Central memory CD4-positive, alpha-beta T cell (primary cell): Measurements from ENCODE around the gene NPAS3.

Source experiments
- DNase-seq: peaks from one replicate; pipeline ENCODE4 v3.0.0; 2022

Gene NPAS3

GRCh38 chr14:33810308-33810707 is 871.6 kb downstream of the NPAS3 start:
- no peak for DNase-seq

GRCh38 chr14:33811721-33812120 is 873.0 kb downstream of the NPAS3 start:
- DNase-seq, result no peak

GRCh38 chr14:33812181-33812580 is 873.5 kb downstream of the NPAS3 start:
- DNase-seq, result no peak

GRCh38 chr14:33812601-33813000 is 873.9 kb downstream of the NPAS3 start:
- DNase-seq, result no peak

- no peak for DNase-seq
These were observed 875.3 kb downstream of the NPAS3 start for GRCh38 chr14:33814010-33814409.

- no peak for DNase-seq
These were observed 895.2 kb downstream of the NPAS3 start for GRCh38 chr14:33833706-33834465.

- no peak for DNase-seq
These were observed 896.0 kb downstream of the NPAS3 start for GRCh38 chr14:33834466-33835260.

- no peak for DNase-seq
These were observed 896.6 kb downstream of the NPAS3 start for GRCh38 chr14:33835261-33835655.

GRCh38 chr14:33835677-33836076 is 897.0 kb downstream of the NPAS3 start:
- DNase-seq, result no peak

GRCh38 chr14:33836203-33836899 is 897.7 kb downstream of the NPAS3 start:
- no peak for DNase-seq

- no peak for DNase-seq
These were observed 898.4 kb downstream of the NPAS3 start for GRCh38 chr14:33836900-33837577.

- DNase-seq, result no peak
These were observed 899.4 kb downstream of the NPAS3 start for GRCh38 chr14:33837943-33838683.

- DNase-seq, result peak; percentile 43
These were observed 900.8 kb downstream of the NPAS3 start for GRCh38 chr14:33839193-33840076.

GRCh38 chr14:33840797-33841196 is 902.1 kb downstream of the NPAS3 start:
- no peak for DNase-seq

GRCh38 chr14:33842299-33842698 is 903.6 kb downstream of the NPAS3 start:
- DNase-seq, result no peak

- DNase-seq, result no peak
These were observed 905.4 kb downstream of the NPAS3 start for GRCh38 chr14:33844118-33844517.

GRCh38 chr14:33846100-33846824 is 907.6 kb downstream of the NPAS3 start:
- no peak for DNase-seq

- DNase-seq, result no peak
These were observed 908.4 kb downstream of the NPAS3 start for GRCh38 chr14:33847066-33847465.

GRCh38 chr14:33848009-33848408 is 909.3 kb downstream of the NPAS3 start:
- DNase-seq, result no peak

GRCh38 chr14:33848706-33849454 is 910.2 kb downstream of the NPAS3 start:
- no peak for DNase-seq
